Natural killer cell (primary cell): ENCODE results near the gene SMIM12. TPM values are rescaled to one million over a fixed set of nuclear protein-coding genes. Genes with fewer than 3 reads are reported as not detected.
A peak's percentile ranks its signal among the peaks of the same experiment; 100 is the strongest.

Experiments used
- ATAC-seq, 3 donors: fragments of 150-1000 bp in 2 of 3; fragments of 200-7000 bp in 1 of 3; cut with Tn5 transposase; 1 replicate in 1 of 3; 2 replicates in 2 of 3; pipeline ENCODE4 v1.10.0; 2021; ENCODE audit warnings: mild to moderate bottlenecking in 2 of 3, moderate library complexity in 2 of 3
- DNase-seq, 2 donors: peaks; one replicate each; pipeline versions ENCODE4 v3.0.0 to v3.0.0-alpha.2; 2013 to 2021; ENCODE audit warnings: mixed read lengths in 1 of 2
- H3K27ac ChIP-seq: one replicate; pipeline ENCODE4 v1.5.1; 2013; ENCODE audit warnings: mild to moderate bottlenecking, low read length
- H3K27me3 ChIP-seq: one replicate; pipeline ENCODE4 v1.6.1; 2013; ENCODE audit warnings: low read length; ENCODE audit not compliant: control insufficient read depth, insufficient read depth
- H3K36me3 ChIP-seq: one replicate; pipeline ENCODE4 v1.6.1; 2013; ENCODE audit warnings: low read length; ENCODE audit not compliant: control insufficient read depth, insufficient read depth
- H3K4me1 ChIP-seq: one replicate; pipeline ENCODE4 v1.6.1; 2013; ENCODE audit warnings: low read length; ENCODE audit not compliant: control insufficient read depth, insufficient read depth
- H3K4me3 ChIP-seq: one replicate; pipeline ENCODE4 v1.5.1; 2013; ENCODE audit warnings: low read length
- H3K9me3 ChIP-seq: one replicate; pipeline ENCODE4 v1.6.1; 2013; ENCODE audit warnings: low read length; ENCODE audit not compliant: control insufficient read depth, insufficient read depth
- H3K27ac Mint-ChIP-seq, 2 donors: one replicate each; pipeline ENCODE4 v1.8.0; 2022; ENCODE audit warnings: mild to moderate bottlenecking in 2 of 2, mixed read lengths in 2 of 2, moderate library complexity in 1 of 2
- H3K27me3 Mint-ChIP-seq, 2 donors: one replicate each; pipeline ENCODE4 v1.8.0; 2022; ENCODE audit warnings: low read depth in 2 of 2, mixed read lengths in 2 of 2
- H3K36me3 Mint-ChIP-seq: one replicate; pipeline ENCODE4 v1.8.0; 2022; ENCODE audit warnings: mixed read lengths
- H3K4me1 Mint-ChIP-seq, 2 donors: one replicate each; pipeline ENCODE4 v1.8.0; 2022; ENCODE audit warnings: mixed read lengths in 2 of 2
- H3K4me3 Mint-ChIP-seq: one replicate; pipeline ENCODE4 v1.8.0; 2022; ENCODE audit warnings: mild to moderate bottlenecking, moderate library complexity, mixed read lengths
- H3K9me3 Mint-ChIP-seq, 2 donors: one replicate each; pipeline ENCODE4 v1.8.0; 2022; ENCODE audit warnings: mixed read lengths in 2 of 2
- CTCF ChIP-seq: fragments of 200-600 bp; IDR thresholded peaks from one replicate; pipeline ENCODE4 v1.8.0; 2022; ENCODE audit warnings: antibody characterized with exemption
- WGBS: methylation state at CpG from one replicate; pipeline ENCODE4 v1.1.7; 2013; ENCODE audit warnings: missing lambda C conversion rate; ENCODE audit not compliant: insufficient coverage; 5-methylcytosine and 5-hydroxymethylcytosine counted together
- intact Hi-C: fragments of 100-400 bp; cut with micrococcal nuclease; formaldehyde crosslinking; loops from one replicate; pipeline ENCODE4 v1.14.2; 2022
- total RNA-seq, 4 donors: library from RNA; stranded (reverse); fragments of 120-200 nt in 1 of 4; gene quantifications; one replicate each; pipeline versions ENCODE4 v1.2.3 to v1.2.4, GENCODE V29; 2013 to 2022

The SMIM12 gene
- 10 to 100 TPM; 33.4 to 44.5 (median 36.5) TPM for total RNA-seq
- 39.1 TPM for total RNA-seq (2013)

- no peaks in the 10 kb centered on the region for H3K36me3 Mint-ChIP-seq
- no peaks in the 10 kb centered on the region for H3K9me3 Mint-ChIP-seq
- H3K27me3 Mint-ChIP-seq = no peaks in the 10 kb centered on the region
- H3K27ac Mint-ChIP-seq = peak within 1 kb of the TSS; percentile 83 to 94
- Histone ChIP-seq H3K4me3 (peak within 1 kb of the TSS; percentile 86), H3K9me3 (no peaks in the 10 kb centered on the region), H3K27ac (peak within 1 kb of the TSS; percentile 75), H3K4me1 (peaks cover 44% of the 10 kb centered on the region), H3K27me3 (no peaks in the 10 kb centered on the region), H3K36me3 (peaks cover 12% of the 10 kb centered on the region)
- peaks cover 59 to 61% of the 10 kb centered on the region in 2 donors for H3K4me1 Mint-ChIP-seq
- intact Hi-C loops = loop anchor here (10.0 kb wide), 1 partner anchor 335 kb away; the partner anchor contains the start of gene SFPQ
- H3K4me3 Mint-ChIP-seq = peak within 1 kb of the TSS; percentile 96
- ATAC-seq (peak; percentile 96 to 99 (median 99)), DNase-seq (peak; percentile 87 to 94)
- 1% methylated on average over 46 of the region's 47 CpGs for WGBS
- TF ChIP-seq CTCF = peak; percentile 86
These were observed at the start of gene SMIM12 for GRCh38 chr1:34859446-34860200. TSS of gene SMIM12 (minus strand) at chr1:34859749. CDS start at chr1:34855977, 3,772 bp downstream.

- Mint-ChIP-seq H3K4me1 (peaks cover 0 to 4% of the 10 kb centered on the region in 2 donors), H3K27me3 (peaks cover 0 to 15% of the 10 kb centered on the region in 2 donors), H3K27ac (no peak overlapping the region), H3K4me3 (no peak overlapping the region), H3K36me3 (no peaks in the 10 kb centered on the region), H3K9me3 (no peaks in the 10 kb centered on the region)
- Histone ChIP-seq H3K4me1 (no peaks in the 10 kb centered on the region), H3K27ac (no peak overlapping the region), H3K36me3 (no peaks in the 10 kb centered on the region), H3K9me3 (no peaks in the 10 kb centered on the region), H3K27me3 (no peaks in the 10 kb centered on the region), H3K4me3 (no peak overlapping the region)
- DNase-seq (no peak), ATAC-seq (no peak)
- WGBS = 79% methylated on average over 3 of the region's 3 CpGs
- TF ChIP-seq CTCF = no peak
- intact Hi-C loops = no loop called here
These were observed 48.8 kb upstream of the SMIM12 start for GRCh38 chr1:34908369-34908768.

GRCh38 chr1:34907487-34908090, 48.0 kb upstream of the SMIM12 start:
- H3K4me1 ChIP-seq = no peaks in the 10 kb centered on the region
- H3K27me3 ChIP-seq = no peaks in the 10 kb centered on the region
- no peaks in the 10 kb centered on the region for H3K9me3 ChIP-seq
- no peaks in the 10 kb centered on the region for H3K36me3 Mint-ChIP-seq
- H3K27me3 Mint-ChIP-seq = peaks cover 0 to 15% of the 10 kb centered on the region in 2 donors
- no peak overlapping the region for H3K4me3 Mint-ChIP-seq
- DNase-seq = peak in 1 of 2 donors; percentile 8
- H3K9me3 Mint-ChIP-seq = no peaks in the 10 kb centered on the region
- H3K36me3 ChIP-seq = no peaks in the 10 kb centered on the region
- H3K4me1 Mint-ChIP-seq = peaks cover 0 to 4% of the 10 kb centered on the region in 2 donors
- intact Hi-C loops = no loop called here
- no peak for ATAC-seq
- TF ChIP-seq CTCF = no peak
- no peak overlapping the region for H3K27ac Mint-ChIP-seq
- no peak overlapping the region for H3K27ac ChIP-seq
- no peak overlapping the region for H3K4me3 ChIP-seq
- WGBS = 65% methylated on average over 5 of the region's 5 CpGs
